ENCODE results near the gene COL4A2.
"Not testable (repeated sequence)": the region's sequence is repeated elsewhere in the genome, so short reads cannot be mapped to it uniquely, and the experiment has no call there.

COL4A2 gene

DNA sequence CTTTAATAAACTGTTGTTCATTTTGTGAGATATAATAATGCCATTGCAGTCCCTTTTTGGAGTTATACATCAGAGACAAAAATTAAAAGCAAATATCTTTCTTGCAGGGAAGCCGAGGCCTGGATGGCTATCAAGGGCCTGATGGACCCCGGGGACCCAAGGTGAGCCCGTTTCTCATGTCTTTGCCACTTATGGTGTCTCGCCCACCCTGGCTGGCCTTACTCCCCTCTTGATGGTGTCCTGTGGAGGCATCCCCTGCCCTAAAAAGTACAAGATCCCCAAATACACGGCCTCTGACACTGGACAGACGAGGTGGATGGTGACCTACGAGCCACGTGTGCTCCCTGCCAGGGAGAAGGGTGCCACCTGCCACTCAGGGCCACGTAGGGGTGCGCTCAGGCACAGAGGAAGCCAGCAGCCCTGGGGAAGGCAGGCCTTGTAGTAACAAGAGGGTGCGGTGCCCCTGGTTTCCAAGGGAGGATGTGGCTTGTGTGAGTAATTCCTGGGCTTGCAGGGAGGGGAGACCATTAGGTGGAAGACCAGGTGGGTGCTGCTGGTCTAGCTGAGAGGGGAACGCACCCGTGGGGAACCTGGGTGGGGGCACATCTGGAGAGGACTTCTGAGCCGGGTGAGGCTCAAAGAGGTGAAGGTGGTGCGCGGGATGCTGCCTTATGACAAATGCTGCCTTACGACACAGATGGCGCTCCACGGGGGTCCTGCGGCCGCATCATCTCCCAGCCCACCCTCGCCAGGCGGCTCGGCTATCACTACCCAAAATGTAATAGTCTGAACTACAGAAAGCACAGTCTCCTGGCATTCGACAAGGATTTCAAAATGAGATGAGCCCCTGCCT, 138.9 kb downstream of the COL4A2 start:
- no peak for DNase-seq

DNA sequence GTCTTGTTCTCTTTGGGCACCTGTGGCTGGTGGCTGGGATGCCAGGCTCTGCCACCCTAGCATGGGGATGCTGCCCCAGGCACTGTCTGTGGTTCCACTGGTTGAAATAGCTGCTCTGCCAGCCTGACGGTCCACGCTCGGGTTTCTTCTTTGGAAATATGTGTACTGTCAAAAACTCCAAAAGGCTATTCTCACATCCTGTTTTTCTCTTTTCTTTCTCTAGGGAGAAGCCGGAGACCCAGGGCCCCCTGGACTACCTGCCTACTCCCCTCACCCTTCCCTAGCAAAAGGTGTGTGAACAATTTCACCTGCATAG, 139.4 kb downstream of the COL4A2 start:
- DNase-seq: no peak

DNA sequence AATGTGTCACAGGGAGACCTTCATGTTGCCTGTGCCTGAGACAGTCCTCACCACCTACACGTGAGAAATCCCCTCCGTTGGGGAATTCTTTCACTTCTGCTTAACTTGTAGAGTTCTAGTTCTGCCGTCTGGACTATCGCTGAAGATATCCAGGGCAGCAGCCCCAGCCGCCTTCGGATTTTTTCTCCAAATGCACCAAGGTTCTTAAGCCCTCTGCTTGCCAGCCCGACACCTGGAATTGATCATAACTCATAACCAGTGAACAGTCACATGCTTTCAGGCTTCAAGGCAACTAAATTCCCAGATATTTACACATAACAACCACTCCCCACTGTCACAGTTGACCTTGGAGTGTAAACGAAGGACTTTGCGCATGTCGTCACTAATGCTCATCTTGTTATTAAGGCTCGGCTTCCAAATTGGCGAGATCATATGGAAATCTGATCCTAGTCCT, 140.0 kb downstream of the COL4A2 start:
- DNase-seq: no peak

DNA sequence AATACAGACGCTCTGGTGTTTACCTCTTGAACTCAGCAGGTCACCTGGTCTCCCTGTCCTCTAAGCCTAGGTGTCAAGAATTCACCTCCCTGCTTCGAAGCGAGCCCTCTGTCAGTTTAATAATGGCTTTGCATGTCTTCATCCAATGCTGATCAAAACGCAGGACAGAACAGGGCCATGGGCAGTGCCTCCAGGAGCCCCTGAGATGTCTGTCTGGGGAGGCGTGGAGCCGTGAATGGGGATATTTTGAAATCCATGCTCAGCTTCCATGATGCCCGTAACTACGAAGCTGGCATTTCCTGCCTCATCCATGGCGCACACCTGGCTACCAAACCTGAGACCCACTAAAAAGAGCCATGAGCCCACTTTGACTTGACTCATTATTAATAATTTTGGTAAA, 140.7 kb downstream of the COL4A2 start:
- no peak for DNase-seq

DNA sequence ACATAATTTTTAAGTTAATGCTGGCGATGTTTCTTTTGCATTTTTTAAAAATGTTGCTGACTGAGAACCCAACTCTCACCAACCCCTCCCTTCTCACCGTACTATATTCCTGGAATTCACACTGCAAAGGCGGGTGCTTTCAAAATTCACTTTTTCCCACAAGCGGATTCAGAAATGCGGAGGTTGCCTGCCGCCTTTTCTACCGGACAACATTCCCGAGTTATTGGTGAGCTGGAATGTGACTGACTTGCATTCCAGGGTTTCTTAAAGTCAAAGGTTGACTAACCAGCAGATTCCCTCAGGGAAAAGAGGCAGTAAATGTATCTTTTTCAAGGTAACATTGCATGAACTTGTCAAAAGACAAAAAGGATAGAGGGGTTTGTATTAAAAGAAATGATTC, 141.1 kb downstream of the COL4A2 start:
- DNase-seq: no peak

DNA sequence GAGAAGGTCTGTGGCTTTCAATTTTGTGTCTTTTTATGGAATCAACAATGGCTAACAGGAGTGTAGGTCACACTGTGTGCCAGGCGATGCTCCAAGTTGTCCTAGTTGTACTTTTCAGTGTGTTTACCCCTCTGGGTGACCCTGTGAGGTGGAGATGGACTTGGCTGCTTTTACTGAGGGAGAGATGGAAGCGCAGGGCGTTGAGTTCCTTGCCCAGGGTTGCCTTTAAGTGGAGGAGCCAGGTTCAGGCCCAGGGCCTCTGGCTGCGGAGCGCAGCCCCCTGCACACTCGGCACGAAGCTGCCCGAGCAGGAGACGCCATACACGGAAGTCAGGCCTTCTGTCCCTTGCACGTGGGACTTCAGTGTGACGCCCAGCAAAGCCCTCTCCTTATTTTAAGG, 141.6 kb downstream of the COL4A2 start:
- no peak for DNase-seq

DNA sequence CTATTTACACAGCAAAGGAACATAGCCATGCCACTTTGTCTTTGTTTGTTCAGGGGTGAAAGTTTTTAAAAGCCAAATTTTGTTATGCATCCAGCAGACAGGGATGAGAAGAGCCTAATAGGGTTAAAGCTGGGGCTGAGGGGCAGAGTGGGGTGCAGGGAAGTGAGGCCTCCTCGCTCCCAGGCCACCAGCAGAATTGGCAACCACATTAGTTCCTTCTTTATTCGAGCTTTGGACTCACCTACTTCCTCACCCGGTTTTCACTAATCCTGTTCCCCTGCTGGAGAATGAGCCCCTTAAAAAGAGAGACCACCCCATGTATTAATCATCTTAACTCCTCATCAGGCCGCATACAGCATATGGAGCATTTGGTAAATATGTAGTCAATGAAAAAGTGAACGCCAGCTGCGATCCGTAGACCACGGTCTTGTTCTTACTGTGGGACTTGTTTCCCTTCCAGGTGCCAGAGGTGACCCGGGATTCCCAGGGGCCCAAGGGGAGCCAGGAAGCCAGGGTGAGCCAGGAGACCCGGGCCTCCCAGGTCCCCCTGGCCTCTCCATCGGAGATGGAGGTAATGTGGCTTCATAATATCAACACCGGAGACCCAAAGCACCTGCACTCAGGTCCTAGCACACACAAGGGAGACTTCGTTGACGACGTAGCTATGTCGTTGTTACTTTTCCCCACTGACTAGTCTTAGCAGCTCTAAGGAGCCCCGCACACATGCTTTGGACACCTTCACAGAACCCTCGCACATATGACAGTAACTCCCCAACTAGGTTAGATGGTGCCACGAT, 142.3 kb downstream of the COL4A2 start:
- no peak for DNase-seq

DNA sequence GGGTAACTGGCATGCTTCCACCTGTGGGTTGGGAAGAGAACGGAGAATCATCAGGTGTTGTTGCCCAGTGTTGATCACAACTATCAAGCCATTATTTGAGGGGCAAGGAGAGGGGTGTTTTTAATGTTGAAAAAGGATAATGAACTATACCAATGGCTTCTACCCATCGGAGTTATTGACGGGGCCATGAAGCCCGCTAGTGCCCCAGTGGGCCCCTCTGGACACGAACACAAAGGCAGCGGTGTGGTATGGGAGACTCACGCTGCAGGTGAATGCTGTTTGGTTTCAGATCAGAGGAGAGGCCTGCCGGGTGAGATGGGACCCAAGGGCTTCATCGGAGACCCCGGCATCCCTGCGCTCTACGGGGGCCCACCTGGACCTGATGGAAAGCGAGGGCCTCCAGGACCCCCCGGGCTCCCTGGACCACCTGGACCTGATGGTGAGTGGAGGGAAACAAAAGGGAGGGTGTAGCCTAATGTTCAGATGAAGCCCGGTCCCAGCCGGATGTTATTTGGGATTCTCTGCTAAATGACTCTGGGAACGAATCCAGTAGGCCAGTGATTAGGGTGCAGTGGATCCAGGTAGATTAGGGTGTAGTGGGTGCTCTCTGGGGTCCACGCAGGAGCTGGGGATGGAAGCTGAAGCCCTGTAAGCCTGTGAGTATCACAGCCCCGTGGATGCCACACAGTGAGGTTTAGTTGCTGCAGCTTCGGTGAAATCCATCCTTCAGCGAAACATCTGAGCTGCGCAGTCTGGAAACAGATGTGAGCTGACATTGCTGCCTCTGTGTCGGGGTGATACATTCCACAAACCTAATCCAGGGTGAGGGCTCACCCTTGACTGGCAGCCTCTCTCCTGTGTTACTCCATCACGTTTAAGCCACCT, 143.2 kb downstream of the COL4A2 start:
- no peak for DNase-seq

DNA sequence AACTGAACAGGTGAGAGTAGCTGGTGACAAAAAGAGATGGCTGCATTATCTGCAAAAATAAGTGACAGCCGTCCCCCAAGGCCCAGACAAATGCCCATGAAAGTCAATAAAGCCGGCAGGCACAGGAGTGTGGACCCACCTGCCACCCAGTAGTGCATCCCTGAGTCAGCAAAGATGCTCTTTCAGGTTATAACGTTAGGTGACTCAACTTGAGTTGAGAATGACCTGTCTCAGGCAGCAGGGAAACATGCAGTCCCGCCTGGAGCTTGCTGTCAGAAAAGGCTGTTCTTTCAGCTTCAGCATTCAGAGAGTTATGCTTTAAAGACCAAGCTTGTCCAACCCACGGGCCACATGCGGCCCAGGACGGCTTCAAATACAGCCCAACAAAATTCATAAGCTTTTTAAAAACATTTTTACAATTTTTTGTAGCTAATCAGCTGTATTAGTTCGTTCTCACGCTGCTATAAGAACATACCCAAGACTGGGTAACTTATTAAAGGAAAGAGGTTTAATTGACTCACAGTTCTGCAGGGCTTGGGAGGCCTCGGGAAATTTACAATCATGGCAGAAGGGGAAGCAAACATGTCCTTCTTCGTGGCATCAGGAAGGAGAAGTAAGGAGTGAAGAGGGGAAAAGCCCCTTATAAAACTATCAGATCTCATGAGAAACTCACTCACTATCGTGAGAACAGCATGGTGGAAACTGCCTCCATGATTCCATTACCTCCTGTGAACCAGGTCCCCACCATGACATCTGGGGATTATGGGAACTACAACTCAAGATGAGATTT, 144.1 kb downstream of the COL4A2 start:
- DNase-seq: no peak

DNA sequence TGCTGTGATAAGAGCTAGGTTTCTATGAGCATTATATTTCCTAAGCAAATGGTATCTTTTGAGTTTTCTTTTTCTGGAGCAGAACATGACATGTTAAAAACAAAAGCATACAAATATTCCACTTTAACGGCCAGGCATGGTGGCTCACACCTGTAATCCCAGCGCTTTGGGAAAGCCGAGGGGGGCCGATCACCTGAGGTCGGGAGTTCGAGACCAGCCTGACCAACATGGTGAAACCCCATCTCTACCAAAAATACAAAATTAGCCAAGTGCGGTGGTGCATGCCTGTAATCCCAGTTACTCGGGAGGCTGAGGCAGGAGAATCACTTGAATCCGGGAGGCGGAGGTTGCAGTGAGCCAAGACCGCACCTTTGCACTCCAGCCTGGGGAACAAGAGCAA, 146.0 kb downstream of the COL4A2 start:
- not testable (repeated sequence) for DNase-seq

DNA sequence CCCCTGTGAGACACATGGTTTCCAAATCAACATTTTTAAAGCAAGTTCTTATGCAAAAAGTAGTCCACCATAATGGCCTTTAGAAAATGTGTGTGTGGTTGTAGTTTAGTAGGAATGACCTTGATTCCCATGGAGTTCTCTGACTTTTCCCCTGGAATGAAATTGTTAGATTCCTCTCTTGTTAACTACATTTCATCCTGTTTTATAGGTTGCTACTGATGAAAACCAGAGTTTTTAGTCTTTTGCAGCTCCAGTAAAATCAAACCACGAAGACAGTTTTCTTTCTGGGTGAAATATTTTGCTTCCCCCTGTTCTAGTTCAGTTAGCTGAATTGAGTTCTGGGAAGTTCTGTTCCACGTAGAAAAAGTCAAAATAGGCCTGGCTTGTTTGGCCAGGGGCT, 146.7 kb downstream of the COL4A2 start:
- DNase-seq: no peak

DNA sequence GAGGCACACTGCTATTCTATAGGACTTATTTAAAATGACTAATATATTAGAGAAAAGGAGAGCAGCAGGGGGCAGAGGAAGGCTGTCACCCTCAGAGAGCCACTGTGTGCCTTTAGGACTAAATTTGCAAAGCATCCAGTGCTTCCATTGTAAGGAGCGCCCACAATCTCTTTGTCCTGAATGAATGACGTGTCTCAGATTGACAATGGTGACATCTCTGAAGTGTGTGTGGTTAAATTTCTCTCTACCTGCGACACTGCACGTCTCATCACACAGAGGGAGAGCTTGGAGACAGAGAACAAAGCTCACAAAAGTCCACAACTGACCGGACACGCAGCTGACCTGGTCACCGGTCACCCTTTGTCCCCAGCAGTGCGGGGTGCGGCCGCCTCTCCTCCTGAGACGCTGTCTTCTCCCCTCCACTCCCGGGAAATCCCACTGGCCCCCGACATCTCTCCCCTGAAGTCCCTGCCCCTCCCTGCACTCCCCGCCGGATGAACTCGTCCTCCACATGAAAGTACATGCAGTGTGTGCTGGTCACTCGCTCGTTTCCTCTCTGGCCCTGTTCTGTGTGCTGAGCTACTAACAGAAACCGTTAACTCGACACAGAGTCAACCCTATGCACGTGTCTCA, 147.3 kb downstream of the COL4A2 start:
- no peak for DNase-seq

DNA sequence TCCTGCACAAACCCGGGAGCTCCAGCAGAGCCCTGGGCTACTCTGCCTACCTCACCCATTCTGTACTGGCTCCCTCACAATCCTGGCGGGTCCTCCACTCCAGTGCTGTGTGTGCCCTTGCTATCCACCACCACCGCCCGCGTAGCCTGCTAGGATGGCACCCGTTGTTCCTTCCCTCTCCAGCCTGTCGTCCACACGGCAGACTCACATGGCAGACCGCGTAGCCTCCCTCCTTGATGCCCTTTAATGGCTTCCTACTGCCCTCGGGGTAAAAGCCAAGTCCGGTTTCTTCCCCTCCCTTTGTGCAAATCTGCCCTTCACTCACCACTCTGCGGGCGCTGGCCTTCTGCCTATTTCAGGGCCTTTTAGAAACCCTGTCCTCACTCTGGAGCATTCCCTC, 147.9 kb downstream of the COL4A2 start:
- no peak for DNase-seq

DNA sequence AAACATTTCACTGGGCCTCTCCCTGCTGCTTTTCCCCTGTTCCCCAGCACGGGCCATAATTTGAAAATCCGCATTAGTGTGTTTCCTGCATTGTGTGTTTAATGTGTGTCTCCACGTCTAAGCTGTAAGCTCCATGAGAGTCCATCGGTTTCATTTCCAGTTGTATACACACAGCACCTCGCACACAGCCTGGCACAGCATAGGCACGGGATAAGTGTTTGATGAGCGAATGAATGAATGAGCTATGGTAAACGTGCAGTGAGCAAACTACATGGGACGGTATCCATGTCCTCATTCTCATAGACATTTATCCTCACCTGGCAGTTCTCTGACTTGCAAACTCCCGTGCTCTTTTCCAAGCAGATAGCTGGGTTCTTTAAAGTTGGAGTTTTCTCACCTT, 148.4 kb downstream of the COL4A2 start:
- no peak for DNase-seq

DNA sequence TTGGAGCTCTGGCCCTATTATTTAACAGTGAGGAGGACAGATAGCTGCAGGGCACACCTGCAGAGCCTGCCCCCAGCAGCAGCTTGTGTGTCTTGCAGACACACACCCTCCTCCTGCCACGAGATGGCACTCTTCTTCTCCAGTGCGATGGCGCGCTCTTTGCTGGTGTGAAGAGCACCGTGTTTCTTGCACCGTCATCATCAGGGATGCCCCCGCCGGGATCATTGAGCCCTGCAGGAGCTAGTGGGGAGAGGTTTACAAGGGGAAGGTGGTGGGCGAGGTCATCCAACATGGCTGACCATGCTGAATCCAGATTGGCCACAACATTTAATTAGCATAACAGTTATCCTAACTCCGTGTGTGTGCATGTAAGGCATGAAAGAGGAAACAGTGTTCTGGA, 148.9 kb downstream of the COL4A2 start:
- peak; percentile 51 for DNase-seq

DNA sequence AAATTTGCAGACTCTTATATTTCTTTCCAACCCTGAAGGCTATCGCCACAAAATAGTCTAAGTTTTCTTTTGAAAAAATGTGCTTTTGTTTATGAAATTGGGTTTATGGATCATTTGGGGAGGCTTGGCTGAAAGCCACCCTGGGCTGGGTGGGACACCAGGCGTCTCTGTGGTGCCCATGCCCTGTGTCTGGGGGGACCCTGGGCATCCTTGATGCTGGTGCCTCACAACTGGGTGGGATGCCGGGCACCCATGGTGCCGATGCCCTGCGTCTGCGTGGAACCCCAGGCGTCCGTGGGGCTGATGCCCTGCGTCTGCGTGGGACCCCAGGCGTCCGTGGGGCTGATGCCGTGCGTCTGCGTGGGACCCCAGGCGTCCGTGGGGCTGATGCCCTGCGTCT, 149.5 kb downstream of the COL4A2 start:
- DNase-seq: no peak

DNA sequence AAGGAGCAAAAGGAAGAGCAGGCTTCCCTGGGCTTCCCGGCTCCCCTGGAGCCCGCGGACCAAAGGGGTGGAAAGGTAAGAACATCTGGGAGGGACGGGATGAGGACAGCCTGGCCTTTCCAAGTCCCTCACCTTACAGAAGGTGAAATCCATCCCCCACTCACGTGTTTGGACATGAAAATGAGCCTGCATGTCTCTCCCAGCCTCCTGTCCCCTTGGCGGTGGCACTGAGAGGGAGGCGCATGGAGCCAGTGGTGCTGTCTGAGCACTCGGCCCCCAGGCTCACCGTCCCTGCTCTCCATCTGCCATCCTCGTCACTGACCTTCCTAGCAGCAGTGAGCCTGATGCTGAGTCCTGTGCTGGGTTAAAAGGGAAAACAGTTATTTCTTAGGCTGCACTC, 150.3 kb downstream of the COL4A2 start:
- no peak for DNase-seq

DNA sequence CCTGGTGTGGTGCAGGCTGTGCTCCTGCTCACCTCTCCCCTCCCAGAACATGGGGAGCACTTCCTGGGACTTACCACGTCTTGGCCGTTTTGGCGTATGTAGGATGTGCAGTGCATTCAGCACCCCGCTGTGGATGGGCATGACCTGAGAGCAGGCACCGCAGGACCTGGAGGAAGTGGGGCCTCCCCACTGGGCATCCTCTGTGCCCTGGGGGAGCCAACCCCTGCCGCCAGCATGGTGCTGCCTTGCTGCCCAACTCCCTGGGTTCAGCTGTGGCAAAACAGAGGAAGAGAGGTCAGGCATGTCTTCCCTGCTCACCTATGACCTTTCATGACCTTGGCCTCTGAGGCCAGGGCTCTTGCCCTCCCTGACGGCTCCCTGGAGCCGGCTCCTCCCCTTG, 150.9 kb downstream of the COL4A2 start:
- DNase-seq: no peak

DNA sequence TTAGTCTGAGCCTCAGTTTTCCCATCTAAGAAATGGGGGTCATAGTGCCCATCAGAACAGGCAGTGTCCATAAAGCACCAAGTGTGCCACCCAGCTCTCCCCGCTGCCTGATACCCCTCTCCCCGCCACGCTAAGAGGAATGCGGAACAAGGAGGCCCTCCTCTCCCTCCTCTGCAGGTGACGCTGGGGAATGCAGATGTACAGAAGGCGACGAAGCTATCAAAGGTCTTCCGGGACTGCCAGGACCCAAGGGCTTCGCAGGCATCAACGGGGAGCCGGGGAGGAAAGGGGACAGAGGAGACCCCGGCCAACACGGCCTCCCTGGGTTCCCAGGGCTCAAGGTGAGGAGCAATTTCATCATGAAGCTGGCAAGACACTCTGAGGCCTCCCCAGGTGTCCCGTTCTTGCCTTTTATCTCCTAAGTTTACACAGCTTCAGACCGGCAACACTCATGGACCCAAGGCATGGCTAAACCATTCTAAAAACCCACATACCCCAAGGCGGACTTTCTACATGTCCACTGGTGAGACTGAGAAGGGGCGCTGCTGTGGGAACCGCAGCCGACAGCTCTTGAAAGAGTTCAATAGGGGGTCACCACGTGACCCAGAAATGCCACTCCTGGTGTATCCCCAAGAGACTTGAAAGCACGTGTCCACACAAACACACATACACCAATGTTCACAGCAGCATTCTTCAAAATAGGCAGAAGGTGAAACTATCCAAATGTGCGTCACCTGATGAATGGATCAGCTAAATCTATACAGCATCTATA, 151.7 kb downstream of the COL4A2 start:
- DNase-seq: no peak

DNA sequence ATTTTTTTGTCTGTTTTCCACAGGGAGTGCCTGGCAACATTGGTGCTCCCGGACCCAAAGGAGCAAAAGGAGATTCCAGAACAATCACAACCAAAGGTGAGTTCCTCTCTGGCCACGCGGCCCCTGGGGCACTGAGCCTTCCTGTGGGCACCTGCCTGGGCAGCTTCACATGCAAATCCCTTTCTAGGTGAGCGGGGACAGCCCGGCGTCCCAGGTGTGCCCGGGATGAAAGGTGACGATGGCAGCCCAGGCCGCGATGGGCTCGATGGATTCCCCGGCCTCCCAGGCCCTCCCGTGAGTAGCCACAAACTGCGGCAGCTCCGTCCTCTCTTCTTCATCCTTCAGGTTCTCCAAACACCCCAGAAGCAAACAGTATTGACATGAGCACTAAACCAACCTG, 155.0 kb downstream of the COL4A2 start:
- DNase-seq: no peak

DNA sequence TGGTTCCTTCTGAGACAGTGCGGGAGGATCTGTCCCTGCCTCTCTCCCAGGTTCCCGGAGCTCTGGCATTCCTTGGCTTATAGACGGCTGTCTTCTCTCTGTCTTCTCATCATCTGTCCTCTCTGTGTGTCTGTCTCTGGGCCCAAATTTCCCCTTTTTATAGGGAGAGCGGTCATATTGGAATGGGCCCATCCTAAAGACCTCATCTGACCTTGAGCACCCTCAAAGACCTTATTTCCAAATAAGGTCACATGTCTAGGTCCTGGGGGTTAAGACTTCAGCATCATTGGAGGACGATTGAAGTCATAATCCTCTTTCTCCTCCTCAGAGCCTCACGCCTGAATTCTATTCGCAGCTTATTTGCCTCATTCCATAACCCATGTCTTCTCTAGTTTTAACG, 156.1 kb downstream of the COL4A2 start:
- no peak for DNase-seq
